Measurements from ENCODE around the gene RFC4.

Gene RFC4

DNA sequence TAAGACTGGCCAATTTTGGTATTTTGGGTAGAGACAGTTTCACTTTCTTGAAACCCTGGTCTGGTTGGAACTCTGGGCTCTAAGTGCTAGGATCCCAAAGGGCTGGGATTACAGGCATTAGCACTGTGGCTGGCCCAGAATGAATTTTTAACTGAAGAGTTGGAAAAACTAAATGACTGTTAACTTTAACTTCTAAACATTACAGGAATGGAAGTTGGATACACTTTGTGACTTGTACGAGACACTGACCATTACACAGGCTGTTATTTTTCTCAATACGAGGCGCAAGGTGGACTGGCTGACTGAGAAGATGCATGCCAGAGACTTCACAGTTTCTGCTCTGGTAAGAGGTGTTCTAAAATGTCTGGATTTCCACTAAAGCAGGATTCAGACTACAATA lies 19.4 kb downstream of the RFC4 start:
- DNase-seq (ENCODE audit: low read depth): no peak

DNA sequence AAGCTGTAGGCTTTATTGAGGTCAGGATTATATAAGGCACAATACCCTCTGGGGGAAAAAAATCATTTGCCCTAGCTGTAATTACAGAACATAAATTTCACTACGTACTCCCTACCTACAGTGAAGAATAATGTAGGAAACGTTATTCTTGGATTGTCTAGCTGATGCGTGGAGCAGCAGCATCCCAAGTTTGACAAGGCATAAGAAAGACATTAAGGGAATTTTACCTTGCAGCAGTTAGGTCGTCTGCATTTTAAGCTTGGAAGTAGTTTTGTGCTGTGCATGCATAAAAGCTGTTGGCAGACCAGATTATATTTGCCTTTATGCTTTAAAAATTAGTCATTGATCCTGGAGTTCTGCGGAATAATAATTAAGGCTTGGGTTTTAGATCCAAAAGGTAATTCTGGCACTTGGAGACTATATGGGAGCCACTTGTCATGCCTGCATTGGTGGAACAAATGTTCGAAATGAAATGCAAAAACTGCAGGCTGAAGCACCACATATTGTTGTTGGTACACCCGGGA lies 20.7 kb downstream of the RFC4 start:
- DNase-seq (ENCODE audit: low read depth): no peak

DNA sequence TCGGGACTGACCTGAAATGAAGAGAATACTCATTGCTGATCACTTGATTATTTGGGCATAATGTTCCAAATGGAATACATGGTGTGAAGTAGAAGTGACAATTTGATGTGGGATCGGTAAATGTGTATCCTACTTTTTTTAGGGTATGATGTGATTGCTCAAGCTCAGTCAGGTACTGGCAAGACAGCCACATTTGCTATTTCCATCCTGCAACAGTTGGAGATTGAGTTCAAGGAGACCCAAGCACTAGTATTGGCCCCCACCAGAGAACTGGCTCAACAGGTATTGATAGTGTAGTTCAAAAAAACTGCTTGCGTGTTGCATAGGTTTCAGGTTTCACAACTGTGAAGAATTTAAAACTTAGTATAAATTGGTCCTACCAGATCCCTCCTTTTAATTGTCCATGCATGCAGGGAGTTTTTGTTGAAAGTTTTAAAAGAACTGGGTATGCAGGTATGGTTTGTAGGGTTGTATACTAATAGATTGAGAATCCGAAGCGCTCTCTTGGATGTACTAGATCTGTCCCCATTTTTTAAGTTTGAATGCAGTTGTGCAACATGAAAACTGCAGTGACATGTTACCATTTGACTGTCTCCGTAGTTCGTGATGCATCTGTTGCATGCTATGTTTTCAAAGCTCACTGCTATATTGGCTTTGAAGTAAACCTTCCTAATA lies 21.3 kb downstream of the RFC4 start:
- no peak for DNase-seq (ENCODE audit: low read depth)

DNA sequence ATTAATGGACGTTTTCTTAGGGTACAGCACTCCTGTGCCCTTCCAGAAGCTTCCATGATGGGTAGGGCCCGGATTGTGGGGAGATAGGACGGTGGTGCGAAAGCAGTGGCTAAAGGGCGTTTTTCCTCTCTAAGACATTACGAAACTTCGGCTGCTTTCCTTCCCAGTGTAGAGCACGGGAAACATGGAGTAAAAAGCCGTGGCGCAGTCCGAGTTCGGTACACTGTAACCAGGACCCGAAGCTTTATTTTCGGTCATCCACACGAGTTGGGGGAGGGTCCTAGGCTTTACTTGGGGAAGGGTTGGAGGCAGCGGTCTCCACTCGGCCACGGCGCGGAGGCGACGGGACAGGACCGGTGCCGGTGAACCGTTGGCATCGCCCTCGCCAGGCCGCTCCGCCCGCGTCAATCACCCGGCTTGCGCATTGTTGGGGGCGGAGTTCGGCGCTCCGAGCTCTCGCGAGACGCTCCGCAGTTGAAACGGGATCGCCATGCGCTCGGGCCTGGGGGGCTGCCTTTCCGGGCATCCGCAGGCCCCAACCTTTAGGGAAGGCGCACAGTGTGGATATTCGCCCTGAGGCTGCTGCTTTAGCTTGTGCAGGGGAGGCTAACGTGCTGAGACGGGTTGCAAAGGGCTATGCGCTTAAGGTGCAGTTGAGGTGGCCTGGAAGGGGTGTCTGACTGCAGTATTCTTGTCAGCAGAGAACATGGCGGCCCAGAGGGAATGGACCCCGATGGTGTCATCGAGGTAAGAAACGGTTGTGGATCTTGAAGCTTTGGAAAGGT lies 22.4 kb downstream of the RFC4 start:
- DNase-seq (ENCODE audit: low read depth): peak; percentile 52

DNA sequence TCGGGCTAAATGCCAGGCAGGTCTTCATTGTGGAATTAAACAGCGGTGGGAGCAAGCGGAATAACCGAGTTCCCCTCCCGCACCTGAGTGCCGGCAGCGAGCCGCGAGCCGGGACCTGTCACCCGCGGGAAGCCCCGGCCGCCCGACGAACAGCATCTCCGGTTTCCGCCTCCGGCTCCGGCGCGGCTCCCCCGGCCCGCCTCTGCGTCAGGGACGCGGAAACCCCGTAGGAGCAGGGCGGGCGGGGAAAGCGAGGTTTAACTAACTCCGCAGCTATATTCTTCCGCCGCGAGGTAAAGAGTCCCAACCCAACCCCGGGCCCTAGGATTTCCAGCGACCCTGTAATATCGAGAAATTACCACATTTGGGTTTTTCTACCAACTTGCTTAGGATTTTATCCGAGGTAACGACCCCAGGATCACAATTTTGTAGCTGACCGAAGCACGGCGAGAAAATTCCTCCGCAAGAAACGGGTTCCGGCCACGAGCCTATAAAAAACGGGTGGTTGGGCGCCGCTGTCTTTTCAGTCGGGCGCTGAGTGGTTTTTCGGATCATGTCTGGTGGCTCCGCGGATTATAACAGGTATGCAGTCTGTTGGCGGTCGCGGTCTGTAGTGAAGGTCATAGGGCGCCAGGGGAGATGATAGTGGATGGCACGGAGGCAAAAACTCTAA lies 23.1 kb downstream of the RFC4 start, which contains the start of gene EIF4A2:
EIF4A2 (plus strand) TSS at position 520 of the 673 bp plus-strand sequence; CDS start at position 554, 34 bp downstream.
- DNase-seq (ENCODE audit: low read depth): peak; percentile 68

DNA sequence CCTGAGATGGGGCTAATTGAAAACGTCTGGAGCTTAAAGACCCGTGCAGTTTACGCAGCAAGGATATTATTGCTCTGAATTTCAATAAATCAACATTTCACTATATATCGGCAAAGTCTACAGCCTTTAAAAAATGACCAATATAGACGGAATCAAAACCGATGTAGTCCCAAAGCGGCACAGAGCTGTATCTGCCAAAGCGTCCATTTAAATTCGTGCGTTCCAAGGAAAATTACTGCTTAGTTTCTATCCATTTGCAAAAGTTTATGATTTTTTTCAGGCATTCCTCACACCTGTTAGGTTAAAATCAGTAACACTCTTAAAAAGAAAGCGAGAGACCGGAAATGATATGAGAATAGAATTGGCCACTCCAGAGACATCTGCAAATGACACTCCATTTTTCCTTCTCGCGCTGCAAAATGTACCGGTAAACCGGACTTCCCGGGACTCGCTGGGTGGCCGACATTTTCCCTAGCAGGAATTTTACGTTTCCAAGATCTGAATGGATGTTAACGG lies 23.7 kb downstream of the RFC4 start:
- DNase-seq (ENCODE audit: low read depth): no peak

DNA sequence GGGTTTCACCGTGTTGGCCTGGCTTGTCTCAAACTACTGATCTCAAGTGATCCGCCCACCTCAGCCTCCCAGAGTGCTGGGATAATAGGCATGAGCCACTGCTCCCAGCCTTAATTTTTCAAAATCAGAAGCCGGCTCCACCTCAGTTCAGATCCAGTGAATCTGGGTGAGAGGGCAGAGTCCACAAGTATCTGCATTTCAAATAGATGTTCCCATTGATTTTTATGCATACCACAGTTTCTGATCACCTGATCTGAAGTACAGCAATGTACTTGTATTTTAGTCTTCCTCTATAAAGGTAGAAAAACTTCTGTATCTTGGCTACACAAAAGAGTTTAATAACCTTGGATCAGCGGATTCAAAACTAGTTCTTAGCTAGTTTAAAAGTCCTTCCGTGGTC lies 27.1 kb downstream of the RFC4 start:
- DNase-seq (ENCODE audit: low read depth): no peak

DNA sequence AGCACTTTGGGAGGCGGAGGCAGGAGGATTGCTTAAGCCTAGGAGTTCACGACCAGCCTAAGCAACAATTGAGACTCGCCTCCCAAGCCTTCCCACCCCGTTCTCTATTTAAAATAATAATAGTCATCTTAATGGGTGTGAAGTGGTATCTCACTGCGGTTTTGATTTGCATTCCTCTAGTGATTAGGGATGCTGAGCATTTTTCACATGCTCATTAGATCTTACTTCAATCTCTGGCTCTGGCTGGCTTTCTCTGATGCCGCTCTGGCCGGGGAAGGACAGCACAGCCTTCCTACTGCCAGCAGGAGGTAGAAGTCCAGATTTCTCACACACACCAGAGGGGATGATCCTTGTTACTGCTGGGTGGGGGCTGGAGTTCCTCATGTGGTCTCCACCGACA lies 30.3 kb downstream of the RFC4 start:
- DNase-seq (ENCODE audit: low read depth): no peak

DNA sequence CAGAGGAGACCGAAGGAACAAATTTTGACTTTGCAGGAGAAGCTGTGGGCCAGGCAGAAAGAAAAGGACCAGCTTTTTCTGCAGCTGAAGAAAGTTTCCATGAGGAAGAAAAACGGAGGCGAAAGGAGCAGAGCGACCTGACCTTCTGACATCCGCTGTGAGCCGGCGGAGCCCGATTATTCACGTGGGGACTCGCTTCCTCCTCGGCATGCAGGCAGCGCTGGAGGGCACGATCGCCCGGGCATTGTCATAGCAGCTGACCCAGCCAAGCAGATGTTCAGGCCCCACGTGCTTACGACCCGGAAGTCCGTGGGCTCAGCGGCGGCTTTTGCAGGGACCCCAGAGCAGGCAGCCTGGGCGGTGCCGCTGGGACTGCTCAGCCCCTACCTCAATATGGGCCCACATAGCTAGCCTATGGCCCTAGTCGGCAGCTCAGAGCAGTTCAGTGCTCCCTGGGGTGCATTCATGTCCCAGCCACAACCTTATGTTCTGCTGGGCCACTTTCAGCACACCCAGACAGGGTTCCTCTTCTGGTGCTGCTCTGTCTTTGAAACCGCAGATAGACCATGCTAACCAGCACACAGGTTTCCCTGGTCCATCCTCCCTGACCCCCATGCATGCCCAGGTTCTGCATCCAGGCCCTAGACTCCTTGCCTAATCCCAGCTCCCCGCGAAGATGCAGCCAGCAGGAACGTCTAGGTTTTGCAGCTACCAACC lies 33.4 kb downstream of the RFC4 start:
- DNase-seq (ENCODE audit: low read depth): no peak

DNA sequence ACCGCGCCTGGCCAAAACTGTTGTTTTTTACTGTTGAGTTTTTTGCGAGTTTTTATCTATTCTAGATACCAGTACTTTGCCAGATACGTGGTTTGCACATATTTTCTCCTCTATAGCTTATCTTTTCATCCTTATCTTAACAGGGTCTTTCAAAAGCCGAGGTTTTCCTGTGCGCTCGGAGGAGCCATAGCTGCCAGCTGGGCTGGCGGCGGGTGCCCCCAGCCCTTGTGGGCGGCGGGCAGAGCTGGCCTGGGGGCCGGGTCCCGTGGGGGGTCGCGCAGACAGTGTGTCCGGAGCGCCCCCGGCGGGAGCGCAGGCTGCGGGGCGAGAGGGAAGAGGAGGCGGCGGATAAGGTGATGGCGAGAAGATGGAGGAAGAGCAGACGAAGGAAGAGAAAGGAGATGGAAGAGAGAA lies 34.0 kb downstream of the RFC4 start:
- no peak for DNase-seq (ENCODE audit: low read depth)

DNA sequence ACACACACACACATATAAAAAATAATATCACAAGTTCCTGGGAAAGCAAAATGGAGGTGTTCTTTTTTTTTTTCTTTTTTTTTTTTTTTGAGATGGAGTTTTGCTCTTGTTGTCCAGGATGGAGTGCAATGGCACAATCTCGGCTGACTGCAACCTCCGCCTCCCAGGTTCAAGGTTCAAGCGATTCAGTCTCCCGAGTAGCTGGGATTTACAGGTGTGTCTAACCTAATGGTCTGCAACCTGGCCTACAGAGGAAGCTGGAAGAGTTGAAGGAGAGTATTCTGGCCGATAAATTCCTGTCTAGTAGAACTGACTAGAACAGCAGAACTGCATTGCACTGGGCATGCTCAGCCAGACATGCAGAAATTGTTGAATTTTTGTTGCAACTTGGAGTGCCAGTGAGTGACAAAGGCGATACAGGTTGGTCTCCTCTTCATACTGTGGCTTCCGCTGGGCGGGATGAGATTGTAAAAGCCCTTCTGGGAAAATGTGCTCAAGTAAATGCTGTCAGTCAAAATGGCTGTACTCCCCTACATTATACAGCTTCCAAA lies 45.3 kb downstream of the RFC4 start:
- no peak for DNase-seq (ENCODE audit: low read depth)

DNA sequence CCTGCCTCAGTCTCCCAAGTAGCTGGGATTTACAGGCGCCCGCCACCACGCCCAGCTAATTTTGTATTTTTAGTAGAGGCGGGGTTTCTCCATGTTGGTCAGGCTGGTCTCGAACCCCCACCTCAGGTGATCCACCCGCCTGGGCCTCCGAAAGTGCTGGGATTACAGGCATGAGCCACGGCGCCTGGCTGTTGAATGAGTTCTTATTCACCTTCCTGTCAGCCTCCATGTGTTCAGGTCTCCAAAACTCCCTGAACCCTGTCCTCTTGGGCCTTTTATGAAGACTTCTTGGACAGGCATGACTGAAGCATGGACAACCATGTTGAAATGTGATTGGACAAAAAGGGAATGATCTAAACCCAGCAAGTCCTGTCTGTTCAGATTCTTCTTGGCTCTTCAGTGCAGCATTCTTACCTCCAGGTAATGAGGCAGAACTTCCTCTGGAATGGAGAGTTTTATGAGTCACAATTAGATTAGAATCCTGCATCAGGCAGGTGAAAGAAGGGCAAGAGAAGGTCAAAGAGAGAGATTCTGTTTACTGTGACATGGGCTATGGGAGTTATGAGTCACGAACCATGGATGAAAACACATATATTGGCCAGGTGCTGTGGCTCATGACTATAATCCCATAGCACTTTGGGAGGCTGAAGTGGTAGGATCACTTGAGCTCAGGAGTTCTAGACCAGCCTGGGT lies 46.0 kb downstream of the RFC4 start:
- DNase-seq (ENCODE audit: low read depth): no peak

DNA sequence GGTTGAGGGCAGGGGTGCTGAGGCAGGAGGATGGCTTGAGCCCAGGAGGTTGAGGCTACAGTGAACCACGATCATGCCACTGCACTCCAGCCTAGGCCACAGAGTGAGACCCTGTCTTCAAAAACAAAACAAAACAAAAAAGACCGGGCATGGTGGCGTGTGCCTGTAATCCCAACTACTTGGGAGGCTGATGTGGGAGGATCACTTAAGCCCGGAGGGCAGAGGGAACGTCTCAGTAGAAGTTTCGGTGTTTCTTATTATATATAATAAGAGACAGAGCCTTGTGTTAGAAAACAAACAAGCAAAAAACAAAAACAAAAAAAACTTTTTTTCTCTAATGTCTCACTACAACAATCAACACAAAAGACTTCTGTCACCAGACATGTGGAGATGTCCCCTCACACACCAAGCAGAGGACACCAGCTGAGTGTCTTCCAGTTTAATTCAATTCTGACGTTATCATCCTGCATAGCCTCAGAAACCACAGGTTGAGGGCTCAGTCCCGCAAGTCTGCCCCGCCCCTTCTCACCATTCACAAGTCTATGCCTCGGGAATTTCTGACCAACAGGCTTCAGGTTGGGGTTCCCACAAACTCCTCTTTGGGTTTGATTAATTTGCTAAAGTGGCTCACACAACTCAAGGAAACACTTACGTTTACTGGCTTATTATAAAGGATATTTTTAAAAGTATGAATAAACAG lies 46.9 kb downstream of the RFC4 start:
- no peak for DNase-seq (ENCODE audit: low read depth)

DNA sequence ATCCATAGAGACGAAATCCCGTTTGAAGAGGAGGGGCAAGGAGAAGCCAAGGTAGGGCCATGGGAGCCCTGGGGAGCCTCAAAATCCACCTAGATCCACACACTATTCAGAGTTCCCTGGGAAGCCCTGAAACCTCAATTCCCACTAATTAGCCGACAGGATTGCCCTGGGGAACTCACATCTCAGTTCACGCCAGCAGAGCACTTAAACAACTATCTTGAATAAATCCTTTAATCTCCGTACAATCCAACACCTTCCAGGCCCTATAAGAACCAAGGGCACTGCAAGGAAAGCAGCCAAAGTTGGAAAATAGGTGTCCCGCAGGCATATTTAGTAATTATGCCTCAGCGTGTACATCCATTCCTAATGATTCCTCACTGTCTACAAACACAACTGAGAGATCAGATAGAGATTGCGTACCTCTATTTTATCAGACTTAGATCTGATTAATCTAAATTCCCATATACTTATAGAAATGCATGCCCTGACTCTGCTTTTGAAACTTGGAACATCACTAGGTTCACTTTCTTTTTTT lies 48.5 kb downstream of the RFC4 start:
- no peak for DNase-seq (ENCODE audit: low read depth)

DNA sequence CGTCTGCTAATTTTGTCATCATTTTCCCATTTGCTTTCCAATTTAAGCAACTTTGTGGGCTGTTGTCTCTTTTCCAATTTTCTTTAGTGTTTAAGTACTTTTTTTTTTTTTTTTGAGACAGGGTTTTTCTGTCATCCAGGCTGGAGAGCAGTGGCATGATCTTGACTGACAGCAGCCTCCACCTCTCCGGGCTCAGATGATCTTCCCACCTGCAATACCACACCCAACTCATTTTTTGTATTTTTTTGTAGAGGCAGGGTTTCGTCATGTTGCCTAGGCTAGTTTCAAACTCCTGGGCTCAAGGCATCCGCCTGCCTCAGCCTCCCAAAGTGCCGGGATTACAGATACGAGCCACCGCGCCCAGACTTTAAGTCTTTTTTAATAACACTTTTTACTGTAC lies 49.1 kb downstream of the RFC4 start:
- no peak for DNase-seq (ENCODE audit: low read depth)

DNA sequence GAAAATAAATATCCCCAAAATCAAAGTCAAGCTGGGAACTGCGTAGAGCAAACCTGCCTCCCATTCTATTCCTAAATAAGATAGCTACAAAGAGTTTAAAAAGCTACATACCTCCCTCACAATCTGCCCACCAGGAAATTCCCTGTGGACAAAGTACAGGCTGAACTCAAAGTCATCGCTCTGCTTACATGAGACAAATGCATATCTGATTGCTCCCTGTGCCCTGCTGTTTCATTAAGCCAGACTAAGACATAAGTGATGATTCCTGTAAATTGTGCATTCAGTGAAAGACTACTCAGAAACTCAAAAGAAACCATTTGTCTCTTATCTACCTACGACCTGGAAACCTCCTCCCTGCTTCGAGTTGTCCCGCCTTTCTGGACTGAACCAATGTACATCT lies 51.4 kb downstream of the RFC4 start:
- no peak for DNase-seq (ENCODE audit: low read depth)

DNA sequence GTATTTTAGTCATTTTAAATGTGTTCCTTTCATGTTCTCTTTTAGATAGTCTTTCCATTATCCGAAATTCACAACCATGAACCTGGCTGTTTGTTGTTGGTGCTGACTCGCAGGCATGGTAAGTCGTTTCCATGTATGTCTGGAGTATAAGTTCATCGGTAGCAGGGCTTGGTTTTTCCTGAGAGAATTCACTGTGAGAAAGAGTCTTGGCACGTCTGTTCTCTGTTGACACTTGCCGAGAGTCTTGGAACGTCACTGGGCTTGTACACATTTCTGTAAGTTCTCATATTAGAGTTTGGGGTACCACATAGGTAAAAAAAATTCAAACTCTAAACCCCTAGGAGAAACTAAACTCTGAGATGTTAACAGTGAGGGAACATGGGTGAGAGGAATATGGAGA lies 52.3 kb downstream of the RFC4 start:
- no peak for DNase-seq (ENCODE audit: low read depth)

DNA sequence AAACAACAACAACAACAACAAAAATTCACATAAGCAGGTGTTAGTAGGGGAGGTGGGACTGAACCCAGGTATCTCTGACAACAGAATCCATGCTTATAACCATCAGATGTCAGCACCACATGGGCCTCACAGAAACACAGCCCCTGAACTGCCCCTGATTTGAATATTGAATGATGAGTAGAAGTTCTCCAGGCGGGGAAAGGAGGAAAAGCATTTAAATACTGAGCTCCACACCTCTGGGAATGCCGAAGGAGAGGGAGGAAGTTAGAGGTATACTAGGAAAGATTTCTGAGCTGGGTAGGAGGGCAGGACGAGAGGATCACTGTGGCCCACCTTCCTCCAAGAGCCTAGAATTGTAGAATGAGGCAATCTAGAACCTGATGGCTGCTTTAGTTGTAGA lies 54.8 kb downstream of the RFC4 start:
- DNase-seq (ENCODE audit: low read depth): no peak

DNA sequence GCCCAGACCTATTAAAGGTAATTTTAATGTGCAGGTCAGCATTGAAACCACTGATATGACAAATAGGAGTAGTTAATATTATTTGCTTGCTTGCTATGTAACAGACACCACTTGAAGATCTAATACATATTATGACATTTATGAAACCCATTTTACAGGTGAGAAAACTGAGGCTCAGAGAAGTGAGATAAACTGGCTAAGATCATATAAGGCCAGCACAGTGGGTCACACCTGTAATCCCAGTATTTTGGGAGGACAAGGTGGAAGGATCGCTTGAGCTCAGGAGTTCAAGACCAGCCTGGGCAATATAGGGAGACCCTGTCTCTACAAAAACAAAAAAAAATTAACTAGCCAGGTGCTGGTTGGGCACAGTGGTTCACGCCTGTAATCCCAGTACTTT lies 56.0 kb downstream of the RFC4 start:
- no peak for DNase-seq (ENCODE audit: low read depth)

DNA sequence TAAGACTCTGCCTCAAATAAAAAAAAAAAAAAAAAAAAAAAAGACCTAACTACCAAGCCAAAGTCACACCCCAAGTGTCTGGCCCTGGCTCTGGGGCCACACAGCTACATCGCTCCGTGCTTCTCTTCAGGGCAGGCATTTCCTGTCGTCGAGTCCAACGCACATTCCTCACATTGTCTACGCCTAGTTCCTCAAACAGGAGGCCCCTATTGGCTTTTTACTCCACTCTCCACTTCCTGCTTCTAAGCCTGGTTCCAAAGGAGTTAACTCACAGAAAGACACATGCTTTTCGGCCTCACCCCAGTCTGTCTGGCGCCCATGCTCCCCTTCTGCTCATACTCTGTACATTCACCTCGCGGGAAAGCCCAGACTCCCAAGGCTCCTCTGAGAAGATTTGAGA lies 60.3 kb downstream of the RFC4 start:
- no peak for DNase-seq (ENCODE audit: low read depth)

Data from fibroblast of the conjunctiva (primary cell).